Muscle of leg (tissue), 11 donors: Measurements from ENCODE around the gene IL17RC. TPM values are rescaled to one million over a fixed set of nuclear protein-coding genes. Genes with fewer than 3 reads are reported as not detected.

Source experiments
- DNase-seq: peaks from one replicate; pipeline ENCODE4 v3.0.0; 2013
- H3K27ac ChIP-seq: one replicate; pipeline ENCODE4 v1.5.1; 2013; ENCODE audit warnings: mild to moderate bottlenecking, low read length, control low read depth
- H3K27me3 ChIP-seq: one replicate; pipeline ENCODE4 v1.6.1; 2013; ENCODE audit warnings: low read length; ENCODE audit not compliant: control insufficient read depth, insufficient read depth
- H3K36me3 ChIP-seq: one replicate; pipeline ENCODE4 v1.6.1; 2013; ENCODE audit warnings: low read length; ENCODE audit not compliant: control insufficient read depth, insufficient read depth
- H3K4me1 ChIP-seq: one replicate; pipeline ENCODE4 v1.6.1; 2013; ENCODE audit warnings: low read length; ENCODE audit not compliant: control insufficient read depth, insufficient read depth
- H3K4me3 ChIP-seq: one replicate; pipeline ENCODE4 v1.5.1; 2013; ENCODE audit warnings: low read length, control low read depth
- H3K9me3 ChIP-seq: replicated peaks from 2 replicates; pipeline ENCODE4 v1.6.1; 2013; ENCODE audit warnings: low read depth, low read length; ENCODE audit not compliant: control insufficient read depth
- WGBS: methylation state at CpG from one replicate; pipeline ENCODE4 v1.1.5; 2013; ENCODE audit warnings: missing lambda C conversion rate; ENCODE audit not compliant: insufficient coverage; 5-methylcytosine and 5-hydroxymethylcytosine counted together
- polyA plus RNA-seq, 8 donors: library from polyadenylated mRNA; unstranded; fragments of 120-200 nt; gene quantifications; one replicate each; pipeline versions ENCODE4 v1.2.1 to v1.2.3, GENCODE V29; 2013; ENCODE audit warnings: inconsistent platforms in 1 of 8, low replicate concordance in 1 of 8; ENCODE audit not compliant: insufficient read length in 8 of 8, insufficient read depth in 1 of 8
- total RNA-seq: library from RNA; stranded (reverse); fragments of 120-200 nt; gene quantifications from one replicate; pipeline ENCODE4 v1.2.4, GENCODE V29; 2013

IL17RC gene
- total and polyA plus RNA-seq, 9 donors = 17.3 to 26.9 (median 21.2) TPM

DNA sequence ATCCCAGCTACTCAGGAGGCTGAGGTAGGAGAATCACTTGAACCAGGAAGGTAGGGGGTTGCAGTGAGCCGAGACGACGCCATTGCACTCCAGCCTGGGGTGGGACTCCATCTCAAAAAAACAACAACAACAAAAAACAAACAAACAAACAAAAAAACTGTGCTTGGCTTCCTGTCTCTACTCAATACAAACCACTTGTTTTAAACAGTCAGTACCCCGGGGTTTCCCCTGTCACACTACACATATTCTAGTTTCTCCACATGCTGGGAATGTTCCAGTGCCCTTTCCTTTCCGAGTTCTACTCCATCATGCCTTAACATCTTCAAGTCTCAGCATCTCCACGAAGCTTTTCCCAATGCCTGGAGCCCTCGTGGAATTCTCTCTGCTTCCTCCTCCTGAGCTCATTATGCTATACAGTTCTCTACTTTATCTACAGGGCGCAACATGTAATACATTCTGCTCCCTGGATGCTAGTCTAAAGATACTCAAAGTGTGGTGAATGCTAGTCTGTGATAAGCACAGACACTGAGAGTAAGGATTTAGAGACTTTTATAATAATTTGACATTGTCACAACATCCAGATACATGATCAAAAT lies 61.9 kb downstream of the IL17RC start:
- Histone ChIP-seq H3K27me3 (no peaks in the 10 kb centered on the region), H3K9me3 (no peaks in the 10 kb centered on the region), H3K27ac (no peak overlapping the region), H3K36me3 (peaks cover 33% of the 10 kb centered on the region), H3K4me3 (no peak overlapping the region), H3K4me1 (no peaks in the 10 kb centered on the region)
- 82% methylated on average over 4 of the region's 8 CpGs for WGBS
- no peak for DNase-seq

DNA sequence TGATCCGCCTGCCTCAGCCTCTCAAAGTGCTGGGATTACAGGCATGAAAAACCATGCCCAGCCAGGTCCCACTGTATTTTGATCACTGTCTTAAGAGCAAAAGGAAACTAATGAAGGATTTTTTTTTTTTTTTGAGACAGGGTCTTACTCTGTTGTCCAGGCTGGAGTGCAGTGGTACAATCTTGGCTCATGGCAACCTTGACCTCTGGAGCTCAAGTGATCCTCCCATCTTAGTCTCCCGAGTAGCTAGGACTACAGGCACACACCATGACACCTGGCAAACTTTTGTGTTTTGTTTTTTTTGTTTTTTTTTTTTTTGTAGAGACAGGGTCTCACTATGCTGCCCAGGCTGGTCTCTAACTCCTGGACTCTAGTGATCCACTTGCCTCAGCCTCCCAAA lies 63.4 kb downstream of the IL17RC start:
- Histone ChIP-seq H3K36me3 (peaks cover 24% of the 10 kb centered on the region), H3K9me3 (no peaks in the 10 kb centered on the region), H3K4me3 (no peak overlapping the region), H3K27me3 (no peaks in the 10 kb centered on the region), H3K27ac (no peak overlapping the region), H3K4me1 (no peaks in the 10 kb centered on the region)
- no peak for DNase-seq
- WGBS = 100% methylated on average over 1 of the region's 2 CpGs

Other genes with a start within 250 kb of the IL17RC start
- 0.09 TPM for gene CPNE9, start 213.3 kb upstream of the IL17RC start, total RNA-seq
- gene CPNE9, start 213.3 kb upstream of the IL17RC start, polyA plus RNA-seq = under 1 TPM in 2 of 8 donors, not detected in 6; 0.06 to 0.14 TPM
- gene BRPF1, start 185.4 kb upstream of the IL17RC start, total RNA-seq = 11.8 TPM
- 10 to 100 TPM; 11.6 to 17.1 (median 13.9) TPM for gene BRPF1, start 185.4 kb upstream of the IL17RC start, polyA plus RNA-seq
- gene OGG1, start 167.1 kb upstream of the IL17RC start, total RNA-seq = 21.4 TPM
- gene OGG1, start 167.1 kb upstream of the IL17RC start, polyA plus RNA-seq = 10 to 100 TPM; 24.0 to 38.6 (median 30.0) TPM
- 19.8 TPM for gene CAMK1, start 147.2 kb upstream of the IL17RC start, total RNA-seq
- 10 to 100 TPM; 12.3 to 22.0 (median 16.6) TPM for gene CAMK1, start 147.2 kb upstream of the IL17RC start, polyA plus RNA-seq
- 41.3 TPM for gene TADA3, start 124.6 kb upstream of the IL17RC start, total RNA-seq
- 10 to 100 TPM; 54.4 to 64.2 (median 59.9) TPM for gene TADA3, start 124.6 kb upstream of the IL17RC start, polyA plus RNA-seq
- 88.8 TPM for gene ARPC4, start 124.0 kb upstream of the IL17RC start, total RNA-seq
- gene ARPC4, start 124.0 kb upstream of the IL17RC start, polyA plus RNA-seq = 100 to 1,000 TPM in 2 of 8 donors, 10 to 100 TPM in 6; 74.9 to 107 (median 87.7) TPM
- 21.4 TPM for gene TTLL3, start 106.8 kb upstream of the IL17RC start, total RNA-seq
- gene TTLL3, start 106.8 kb upstream of the IL17RC start, polyA plus RNA-seq = 10 to 100 TPM; 12.6 to 35.7 (median 27.1) TPM
- 23.9 TPM for gene RPUSD3, start 73.1 kb upstream of the IL17RC start, total RNA-seq
- gene RPUSD3, start 73.1 kb upstream of the IL17RC start, polyA plus RNA-seq = 10 to 100 TPM; 18.6 to 32.7 (median 25.6) TPM
- gene CIDEC, start 36.8 kb upstream of the IL17RC start, total RNA-seq = 0.13 TPM
- 1 to 10 TPM in 2 of 8 donors, under 1 TPM in 6; 0.16 to 4.1 (median 0.36) TPM for gene CIDEC, start 36.8 kb upstream of the IL17RC start, polyA plus RNA-seq
- gene JAGN1, start 26.5 kb upstream of the IL17RC start, total RNA-seq = 19.7 TPM
- 10 to 100 TPM; 25.0 to 33.3 (median 30.6) TPM for gene JAGN1, start 26.5 kb upstream of the IL17RC start, polyA plus RNA-seq
- 1.0 TPM for gene IL17RE, start 14.2 kb upstream of the IL17RC start, total RNA-seq
- gene IL17RE, start 14.2 kb upstream of the IL17RC start, polyA plus RNA-seq = 1 to 10 TPM; 1.2 to 6.5 (median 3.1) TPM
- 42.4 TPM for gene CRELD1, start 16.7 kb downstream of the IL17RC start, total RNA-seq
- 10 to 100 TPM; 22.5 to 41.4 (median 29.9) TPM for gene CRELD1, start 16.7 kb downstream of the IL17RC start, polyA plus RNA-seq
- 0.75 TPM for gene PRRT3, start 35.3 kb downstream of the IL17RC start, total RNA-seq
- 1 to 10 TPM; 1.2 to 2.5 (median 1.9) TPM for gene PRRT3, start 35.3 kb downstream of the IL17RC start, polyA plus RNA-seq
- 34.7 TPM for gene EMC3, start 69.7 kb downstream of the IL17RC start, total RNA-seq
- gene EMC3, start 69.7 kb downstream of the IL17RC start, polyA plus RNA-seq = 10 to 100 TPM; 37.4 to 45.7 (median 40.7) TPM
- 8.2 TPM for gene FANCD2, start 109.3 kb downstream of the IL17RC start, total RNA-seq
- gene FANCD2, start 109.3 kb downstream of the IL17RC start, polyA plus RNA-seq = 10 to 100 TPM in 4 of 8 donors, 1 to 10 TPM in 4; 6.5 to 11.5 (median 9.9) TPM
- not detected for gene FANCD2OS, start 191.2 kb downstream of the IL17RC start, total RNA-seq
- 1 to 10 TPM in 1 of 8 donors, under 1 TPM in 1, not detected in 6; 0.16 to 1.1 TPM for gene FANCD2OS, start 191.2 kb downstream of the IL17RC start, polyA plus RNA-seq
- gene BRK1, start 198.6 kb downstream of the IL17RC start, total RNA-seq = 106 TPM
- gene BRK1, start 198.6 kb downstream of the IL17RC start, polyA plus RNA-seq = 100 to 1,000 TPM; 140 to 174 (median 158) TPM
- 28.8 TPM for gene VHL, start 224.7 kb downstream of the IL17RC start, total RNA-seq
- 10 to 100 TPM; 38.0 to 56.9 (median 43.7) TPM for gene VHL, start 224.7 kb downstream of the IL17RC start, polyA plus RNA-seq
- 0.80 TPM for gene IRAK2, start 247.8 kb downstream of the IL17RC start, total RNA-seq
- gene IRAK2, start 247.8 kb downstream of the IL17RC start, polyA plus RNA-seq = under 1 TPM; 0.44 to 0.93 (median 0.56) TPM